Activated T-helper 17 cell treated with anti-CD3 and anti-CD28 coated beads, Interleukin-2, amount 50 U/mL, for 72 hours (primary cell): ENCODE results near the gene SLIT3. TPM values are rescaled to one million over a fixed set of nuclear protein-coding genes. Genes with fewer than 3 reads are reported as not detected.

ENCODE experiments used
- ATAC-seq: fragments of 150-1000 bp; cut with Tn5 transposase; replicated peaks from 2 replicates; pipeline ENCODE4 v1.10.0; 2021; ENCODE audit warnings: mild to moderate bottlenecking, moderate library complexity
- H3K27ac Mint-ChIP-seq: one replicate; pipeline ENCODE4 v1.8.0; 2022; ENCODE audit warnings: mixed read lengths
- H3K27me3 Mint-ChIP-seq: one replicate; pipeline ENCODE4 v1.8.0; 2022; ENCODE audit warnings: mixed read lengths
- H3K36me3 Mint-ChIP-seq: one replicate; pipeline ENCODE4 v1.8.0; 2022; ENCODE audit warnings: low read depth, mild to moderate bottlenecking, mixed read lengths
- H3K4me1 Mint-ChIP-seq: one replicate; pipeline ENCODE4 v1.8.0; 2022; ENCODE audit warnings: mixed read lengths
- H3K4me3 Mint-ChIP-seq: one replicate; pipeline ENCODE4 v1.8.0; 2022; ENCODE audit warnings: mild to moderate bottlenecking, mixed read lengths
- H3K9me3 Mint-ChIP-seq: one replicate; pipeline ENCODE4 v1.8.0; 2022; ENCODE audit warnings: mixed read lengths
- total RNA-seq, 2 donors: library from RNA; stranded (reverse); gene quantifications; one replicate each; pipeline ENCODE4 v1.2.3, GENCODE V29; 2022

Gene SLIT3
- total RNA-seq, 2 donors from 2014 or later, result 0.26 TPM; not detected in 1

DNA sequence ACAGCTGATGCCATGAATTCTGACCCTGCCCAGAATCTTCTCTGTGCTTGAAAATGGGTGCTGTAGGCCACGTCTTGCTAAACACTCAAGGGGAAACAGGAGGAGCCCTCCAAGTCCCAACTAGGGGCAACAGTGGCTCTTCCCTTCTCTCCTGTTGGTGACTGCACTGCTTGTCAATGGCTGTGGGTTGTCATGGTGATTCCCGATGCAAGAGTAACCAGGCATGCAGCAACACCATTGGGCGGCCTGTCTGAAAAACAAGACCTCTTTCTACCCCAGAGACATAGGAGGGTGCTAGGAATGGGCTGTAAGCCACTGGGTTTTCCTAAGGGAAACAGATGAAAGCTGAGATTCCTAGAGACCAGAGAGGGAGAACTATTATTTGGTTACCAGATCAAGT lies 520.1 kb downstream of the SLIT3 start:
- peaks cover 15% of the 10 kb centered on the region for H3K27me3 Mint-ChIP-seq
- no peaks in the 10 kb centered on the region for H3K9me3 Mint-ChIP-seq
- no peak for ATAC-seq
- H3K4me3 Mint-ChIP-seq, result no peak overlapping the region
- no peaks in the 10 kb centered on the region for H3K36me3 Mint-ChIP-seq
- no peaks in the 10 kb centered on the region for H3K4me1 Mint-ChIP-seq
- no peak overlapping the region for H3K27ac Mint-ChIP-seq

DNA sequence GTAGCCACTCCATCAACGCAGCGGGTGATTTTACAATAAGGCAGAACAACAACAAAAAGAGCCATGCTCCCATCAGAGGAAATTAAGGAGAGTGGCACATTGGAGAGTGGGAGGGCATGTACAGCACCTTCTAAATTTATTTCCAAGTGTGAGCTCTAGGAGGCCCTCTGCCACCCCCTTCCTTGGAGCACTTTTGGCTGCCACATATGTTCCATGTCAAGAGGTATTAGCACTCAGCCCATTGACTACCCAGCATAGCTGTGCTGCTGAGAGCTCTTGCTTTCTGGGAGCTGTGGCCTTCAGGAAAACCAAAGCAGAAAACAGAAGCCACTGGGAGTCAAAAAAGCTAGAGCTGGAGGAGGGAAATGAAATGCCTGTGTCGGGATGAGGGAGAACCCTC lies 521.6 kb downstream of the SLIT3 start:
- Mint-ChIP-seq H3K36me3 (no peaks in the 10 kb centered on the region), H3K9me3 (no peaks in the 10 kb centered on the region), H3K27ac (no peak overlapping the region), H3K4me3 (no peak overlapping the region), H3K4me1 (no peaks in the 10 kb centered on the region), H3K27me3 (peaks cover 20% of the 10 kb centered on the region)
- no peak for ATAC-seq

DNA sequence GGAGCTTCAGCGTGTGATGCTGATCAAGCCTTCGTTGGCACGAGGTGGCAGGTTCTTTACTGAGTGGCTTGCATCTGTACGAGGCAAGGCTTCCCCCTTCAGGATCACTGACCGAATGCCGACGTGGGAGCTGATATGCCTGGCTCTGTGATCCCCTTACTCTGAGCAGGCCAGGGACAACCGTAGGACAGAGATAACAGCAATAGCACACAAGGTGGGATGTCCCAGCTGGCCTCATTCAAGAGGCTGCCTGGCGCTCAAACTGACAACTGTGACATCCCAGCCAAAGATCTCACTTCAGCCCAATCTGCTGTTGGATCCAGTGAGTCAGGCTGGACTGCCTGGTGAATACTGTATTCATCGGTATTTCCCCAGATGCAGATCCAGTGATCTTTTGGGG lies 522.4 kb downstream of the SLIT3 start:
- no peak for ATAC-seq
- H3K4me1 Mint-ChIP-seq, result no peaks in the 10 kb centered on the region
- H3K36me3 Mint-ChIP-seq, result no peaks in the 10 kb centered on the region
- H3K9me3 Mint-ChIP-seq, result no peaks in the 10 kb centered on the region
- H3K27me3 Mint-ChIP-seq, result peaks cover 20% of the 10 kb centered on the region
- H3K4me3 Mint-ChIP-seq, result no peak overlapping the region
- H3K27ac Mint-ChIP-seq, result no peak overlapping the region

DNA sequence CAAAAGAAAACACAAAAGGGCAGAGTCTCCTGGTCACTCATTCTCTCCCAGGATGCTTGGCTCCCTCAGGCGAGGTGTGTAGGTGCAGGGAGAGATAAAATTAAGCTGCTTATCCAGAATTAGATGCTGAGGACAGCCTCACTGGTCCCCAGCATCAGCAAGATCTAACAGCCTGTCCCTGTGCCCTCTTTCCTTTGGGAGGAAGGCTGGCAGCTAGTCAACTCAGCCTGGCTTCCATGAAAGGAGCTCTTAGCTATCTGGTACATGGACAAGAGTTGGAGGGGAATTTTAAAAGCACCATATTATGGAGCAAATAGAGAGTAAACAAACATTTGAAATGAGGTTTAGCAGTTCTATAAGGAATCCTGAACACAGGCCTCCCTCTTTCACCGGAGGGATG lies 523.3 kb downstream of the SLIT3 start:
- H3K4me1 Mint-ChIP-seq, result no peaks in the 10 kb centered on the region
- H3K9me3 Mint-ChIP-seq, result no peaks in the 10 kb centered on the region
- H3K27me3 Mint-ChIP-seq, result peaks cover 18% of the 10 kb centered on the region
- H3K27ac Mint-ChIP-seq, result no peak overlapping the region
- H3K4me3 Mint-ChIP-seq, result no peak overlapping the region
- ATAC-seq, result no peak
- no peaks in the 10 kb centered on the region for H3K36me3 Mint-ChIP-seq

DNA sequence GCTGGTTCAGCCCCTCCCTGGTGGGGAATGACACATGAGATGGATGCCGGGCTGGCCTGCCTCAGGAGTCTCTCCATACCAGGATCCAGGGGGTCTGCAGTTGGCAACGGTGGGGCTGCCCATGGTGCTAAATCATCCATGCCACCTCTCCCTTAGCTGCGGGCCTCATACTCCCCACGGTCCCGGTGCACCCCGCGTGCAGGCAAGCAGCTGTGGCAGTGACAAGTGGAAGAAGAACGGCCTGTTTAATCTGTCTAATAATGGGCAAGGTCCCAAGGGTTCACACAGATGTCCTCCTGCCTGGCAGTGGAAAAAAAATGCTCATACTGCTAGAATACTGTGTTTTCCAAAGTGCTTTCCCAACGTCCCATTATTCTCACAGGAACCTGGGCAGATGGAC lies 524.9 kb downstream of the SLIT3 start:
- H3K36me3 Mint-ChIP-seq, result no peaks in the 10 kb centered on the region
- H3K4me1 Mint-ChIP-seq, result no peaks in the 10 kb centered on the region
- no peak overlapping the region for H3K4me3 Mint-ChIP-seq
- no peak for ATAC-seq
- no peaks in the 10 kb centered on the region for H3K9me3 Mint-ChIP-seq
- H3K27ac Mint-ChIP-seq, result no peak overlapping the region
- H3K27me3 Mint-ChIP-seq, result peaks cover 22% of the 10 kb centered on the region

DNA sequence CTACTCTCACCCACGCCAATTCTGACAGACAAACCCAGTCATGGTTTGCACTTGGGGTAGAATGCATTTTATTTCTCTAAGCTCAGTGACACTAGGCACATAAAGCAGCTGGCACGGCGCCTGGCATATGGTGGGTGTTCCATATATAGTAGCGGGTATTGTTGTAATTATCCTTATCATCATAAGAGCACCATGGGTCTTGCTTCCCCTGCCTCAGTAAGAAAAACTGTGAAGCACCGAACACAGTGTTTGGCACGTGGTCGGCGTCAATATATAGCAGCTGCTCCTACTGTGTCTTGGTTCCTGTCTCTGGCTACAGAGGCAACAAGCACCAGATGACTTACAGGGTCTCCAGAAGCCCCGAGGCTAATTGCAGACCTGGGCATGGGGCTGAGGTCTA lies 527.7 kb downstream of the SLIT3 start:
- Mint-ChIP-seq H3K9me3 (no peaks in the 10 kb centered on the region), H3K27me3 (peaks cover 25% of the 10 kb centered on the region), H3K4me1 (no peaks in the 10 kb centered on the region), H3K36me3 (no peaks in the 10 kb centered on the region), H3K4me3 (no peak overlapping the region), H3K27ac (no peak overlapping the region)
- ATAC-seq, result no peak

DNA sequence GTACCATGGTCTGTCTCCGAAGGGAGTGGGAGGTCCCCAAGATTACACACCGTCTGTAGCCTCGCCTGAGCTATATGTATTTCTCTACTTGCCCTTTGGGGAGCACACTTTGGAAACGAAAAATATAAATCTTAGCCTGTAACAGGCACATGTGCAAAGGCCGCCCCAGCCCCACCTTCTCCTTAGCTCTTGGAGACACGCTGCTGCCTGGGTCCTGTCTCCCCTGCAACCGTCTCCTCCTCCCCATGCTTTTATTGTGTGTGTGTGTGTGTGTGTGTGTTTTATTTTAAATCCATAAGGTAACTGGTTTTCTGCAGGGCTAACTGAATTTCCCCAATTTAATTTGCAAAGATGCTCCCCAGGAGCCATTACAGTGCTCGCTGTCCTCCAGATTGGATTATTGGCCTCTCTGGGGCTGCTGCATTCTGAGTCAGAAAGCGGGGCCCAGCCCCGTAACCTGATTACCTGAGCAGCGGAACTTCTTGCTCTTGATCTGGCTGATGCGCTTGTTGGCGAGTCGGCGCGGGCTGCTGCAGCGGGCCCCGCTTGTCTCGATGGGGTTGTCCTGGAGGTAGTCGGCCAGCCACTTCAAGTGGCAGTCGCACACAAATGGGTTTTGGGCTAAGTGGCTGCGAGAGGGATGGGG lies 528.5 kb downstream of the SLIT3 start:
- Mint-ChIP-seq H3K9me3 (peaks cover 4% of the 10 kb centered on the region), H3K27me3 (peaks cover 25% of the 10 kb centered on the region), H3K4me3 (no peak overlapping the region), H3K36me3 (no peaks in the 10 kb centered on the region), H3K27ac (no peak overlapping the region), H3K4me1 (no peaks in the 10 kb centered on the region)
- no peak for ATAC-seq

DNA sequence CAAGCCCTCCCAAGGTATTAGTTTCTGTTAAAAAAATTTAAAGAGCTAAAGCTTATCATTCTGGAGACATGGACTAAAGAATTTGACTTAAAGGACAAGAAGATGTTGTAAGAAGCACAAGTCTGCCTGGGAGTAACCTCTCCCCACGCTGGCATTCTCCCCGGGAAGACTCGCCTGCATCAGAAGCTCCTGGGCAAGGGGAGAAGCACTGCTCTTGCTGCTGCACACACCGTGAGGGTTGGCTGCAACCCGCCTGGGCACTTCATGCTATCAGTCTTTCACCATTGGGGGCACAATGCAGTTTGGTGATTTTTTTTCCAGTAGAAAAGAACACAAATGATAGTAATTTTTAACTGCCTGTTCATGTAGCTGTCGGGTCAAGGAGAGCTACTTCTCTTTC lies 529.3 kb downstream of the SLIT3 start:
- no peak overlapping the region for H3K4me3 Mint-ChIP-seq
- H3K36me3 Mint-ChIP-seq, result no peaks in the 10 kb centered on the region
- no peaks in the 10 kb centered on the region for H3K4me1 Mint-ChIP-seq
- ATAC-seq, result no peak
- peaks cover 4% of the 10 kb centered on the region for H3K9me3 Mint-ChIP-seq
- peaks cover 21% of the 10 kb centered on the region for H3K27me3 Mint-ChIP-seq
- H3K27ac Mint-ChIP-seq, result no peak overlapping the region

DNA sequence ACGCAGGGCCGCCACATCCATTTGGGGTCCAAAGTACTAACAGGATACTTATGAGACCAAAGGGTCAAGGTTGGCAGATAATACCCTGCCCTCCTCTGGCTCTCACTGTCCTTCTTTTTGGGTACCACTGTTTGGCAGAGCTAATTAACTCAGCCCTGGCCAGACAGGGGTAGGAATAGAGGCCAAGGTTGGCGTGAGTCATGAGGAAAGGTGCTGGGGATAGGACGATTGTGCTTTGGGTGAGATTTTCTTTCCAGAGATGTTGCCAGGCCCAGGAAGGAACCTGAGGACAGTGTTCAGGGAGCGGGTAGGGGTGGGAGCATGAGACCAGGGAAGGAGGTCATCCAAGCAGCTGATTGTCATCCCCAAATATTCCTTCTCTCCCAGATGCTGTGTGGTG lies 529.9 kb downstream of the SLIT3 start:
- Mint-ChIP-seq H3K4me1 (no peaks in the 10 kb centered on the region), H3K27me3 (peaks cover 18% of the 10 kb centered on the region)
- no peak for ATAC-seq

DNA sequence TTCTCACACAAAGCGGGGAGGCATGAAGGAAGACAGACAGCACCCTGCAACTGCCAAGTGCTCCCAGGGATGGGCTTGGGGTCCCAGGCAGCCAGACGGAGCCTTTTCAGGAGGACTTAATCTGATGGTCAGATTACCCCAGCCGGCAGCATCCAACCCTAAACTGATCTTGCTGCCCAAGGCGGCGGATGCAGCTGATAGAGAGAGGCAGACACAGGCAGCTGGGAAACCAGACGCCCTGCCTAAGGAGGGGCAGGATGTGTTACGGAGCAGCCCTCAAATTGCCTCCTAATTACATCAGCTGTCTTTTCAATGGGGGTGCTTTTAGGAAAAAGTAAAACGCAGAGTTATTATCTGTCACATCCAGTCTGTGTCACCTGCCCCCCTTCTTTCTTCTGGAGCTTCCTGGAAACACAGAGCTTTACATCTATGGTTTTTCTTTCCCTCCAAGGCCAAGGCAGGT lies 530.9 kb downstream of the SLIT3 start:
- no peak overlapping the region for H3K27ac Mint-ChIP-seq
- H3K27me3 Mint-ChIP-seq, result peaks cover 13% of the 10 kb centered on the region
- no peaks in the 10 kb centered on the region for H3K36me3 Mint-ChIP-seq
- H3K4me3 Mint-ChIP-seq, result no peak overlapping the region
- H3K9me3 Mint-ChIP-seq, result peaks cover 4% of the 10 kb centered on the region
- no peaks in the 10 kb centered on the region for H3K4me1 Mint-ChIP-seq
- ATAC-seq, result no peak

More for the DNA sequence above, 529.9 kb downstream of the SLIT3 start:
- H3K4me3 Mint-ChIP-seq, result no peak overlapping the region
- H3K27ac Mint-ChIP-seq, result no peak overlapping the region
- peaks cover 4% of the 10 kb centered on the region for H3K9me3 Mint-ChIP-seq
- H3K36me3 Mint-ChIP-seq, result no peaks in the 10 kb centered on the region

DNA sequence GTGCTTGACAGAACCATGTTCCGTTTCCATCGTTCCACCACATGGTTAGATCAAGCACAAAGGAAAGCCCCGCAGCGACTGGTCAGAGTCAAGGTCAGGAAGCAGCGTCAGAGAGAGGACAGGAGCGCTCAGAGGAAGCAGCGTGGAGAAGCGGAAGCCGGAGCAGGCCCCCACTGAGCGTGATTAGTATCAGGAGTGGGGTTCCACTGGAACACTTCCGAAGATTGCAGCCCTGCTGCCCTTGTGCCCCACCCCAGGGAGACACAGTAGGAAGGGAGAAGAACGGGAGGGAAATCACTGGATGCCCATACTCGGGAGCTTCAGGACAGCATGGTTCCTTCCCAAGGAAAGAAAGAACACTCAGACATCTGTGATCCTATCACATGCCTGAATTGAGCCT lies 532.8 kb downstream of the SLIT3 start:
- Mint-ChIP-seq H3K4me3 (no peak overlapping the region), H3K27ac (no peak overlapping the region), H3K36me3 (no peaks in the 10 kb centered on the region), H3K9me3 (peaks cover 4% of the 10 kb centered on the region), H3K4me1 (no peaks in the 10 kb centered on the region), H3K27me3 (peaks cover 19% of the 10 kb centered on the region)
- ATAC-seq, result no peak

DNA sequence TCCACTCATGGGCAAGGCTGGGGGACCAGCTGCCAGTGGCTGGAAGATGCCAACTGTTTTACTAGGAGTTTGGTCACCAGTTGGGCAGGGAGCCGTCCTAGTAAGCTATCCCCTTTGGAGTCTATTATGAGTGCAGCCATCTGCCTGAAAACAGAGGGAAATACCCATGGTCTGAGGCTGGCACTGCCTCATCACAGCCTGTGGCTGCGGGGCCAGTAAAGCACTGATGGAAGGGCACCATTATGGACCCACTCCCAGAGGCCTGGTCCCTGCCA lies 534.6 kb downstream of the SLIT3 start:
- Mint-ChIP-seq H3K27me3 (peaks cover 14% of the 10 kb centered on the region), H3K4me1 (no peaks in the 10 kb centered on the region), H3K27ac (no peak overlapping the region), H3K4me3 (no peak overlapping the region), H3K36me3 (no peaks in the 10 kb centered on the region), H3K9me3 (peaks cover 4% of the 10 kb centered on the region)
- no peak for ATAC-seq

DNA sequence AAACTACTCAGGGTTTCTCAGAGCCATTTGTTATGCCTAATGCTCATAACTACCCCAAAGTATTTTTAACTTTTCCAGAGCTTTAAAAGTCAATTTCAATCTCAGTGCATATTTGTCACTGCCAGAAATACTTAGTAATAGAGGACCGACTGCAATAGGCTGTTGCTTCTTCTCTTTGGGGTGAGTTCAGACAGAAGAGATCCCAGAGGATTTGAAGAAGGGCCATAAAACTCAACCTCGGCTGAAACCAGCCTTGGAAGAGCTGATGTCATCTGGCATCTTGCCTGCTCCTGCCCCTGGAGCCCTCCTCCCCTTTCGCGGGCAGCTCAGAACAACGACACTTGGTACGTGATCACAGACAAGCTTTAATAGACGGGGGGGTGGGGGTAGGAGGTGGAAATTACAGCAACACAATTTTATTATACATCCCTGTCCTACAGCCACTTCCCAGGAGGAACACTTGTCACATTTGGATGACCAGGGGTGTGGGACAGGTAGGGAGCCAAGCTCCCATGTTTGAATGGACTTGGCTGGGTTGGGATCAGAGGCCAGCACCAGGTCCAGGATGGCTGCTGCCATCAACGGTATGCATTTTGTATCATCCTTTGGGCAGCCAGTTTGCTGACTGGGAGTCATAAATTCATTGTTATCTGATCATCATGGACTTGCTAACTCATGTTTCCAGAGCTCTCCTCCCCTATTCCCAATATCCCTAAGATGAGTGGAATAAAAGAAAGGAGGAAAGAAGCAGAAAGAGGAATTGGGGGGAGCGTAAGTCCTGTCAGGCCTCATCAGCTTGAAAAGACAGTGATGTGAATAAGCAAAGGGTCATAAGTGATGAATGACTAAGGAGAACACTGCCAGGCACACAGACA lies 535.2 kb downstream of the SLIT3 start:
- Mint-ChIP-seq H3K36me3 (no peaks in the 10 kb centered on the region), H3K4me3 (no peak overlapping the region), H3K4me1 (no peaks in the 10 kb centered on the region), H3K9me3 (peaks cover 4% of the 10 kb centered on the region), H3K27me3 (peaks cover 14% of the 10 kb centered on the region), H3K27ac (no peak overlapping the region)
- ATAC-seq, result no peak

DNA sequence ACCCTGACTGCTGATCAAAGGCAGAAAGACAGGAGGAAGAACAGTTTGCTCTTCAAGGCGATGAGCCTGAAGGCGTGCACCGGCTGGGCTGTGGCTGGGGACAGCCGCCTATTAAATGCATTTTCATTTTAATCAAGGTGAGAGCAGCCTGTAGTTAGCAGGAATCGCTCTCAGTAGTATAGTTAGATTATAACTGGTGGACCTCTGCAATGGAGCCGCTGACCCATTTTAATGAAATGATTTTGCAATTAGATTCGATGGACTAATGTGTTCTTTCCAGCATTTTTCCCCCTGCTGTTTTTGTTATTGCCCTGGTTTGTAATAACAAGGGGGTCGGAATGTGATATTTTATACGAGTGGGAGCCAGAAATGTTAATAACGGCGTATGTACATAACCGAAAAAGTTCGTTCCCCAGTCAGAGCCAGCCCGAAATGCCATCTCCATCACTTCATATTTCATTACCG lies 535.8 kb downstream of the SLIT3 start:
- Mint-ChIP-seq H3K36me3 (no peaks in the 10 kb centered on the region), H3K27me3 (peaks cover 14% of the 10 kb centered on the region), H3K4me1 (no peaks in the 10 kb centered on the region), H3K27ac (no peak overlapping the region), H3K4me3 (no peak overlapping the region), H3K9me3 (peaks cover 4% of the 10 kb centered on the region)
- ATAC-seq, result no peak
